DND-41 (cell line): ENCODE measurements around the gene TXNL1.

Experiments used
- ATAC-seq: fragments of 200-7000 bp; cut with Tn5 transposase; 3 replicates; pipeline ENCODE4 v1.9.1; 2021; ENCODE audit warnings: low read depth; ENCODE audit not compliant: insufficient read depth
- DNase-seq: peaks from one replicate; pipeline ENCODE4 v3.0.0-alpha.2; 2020
- H2AFZ ChIP-seq: 2 replicates; pipeline ENCODE4 v1.6.0; 2012; ENCODE audit warnings: low read depth, low read length
- H3K27ac ChIP-seq: 2 replicates; pipeline ENCODE4 v1.5.1; 2012; ENCODE audit warnings: low read length, inconsistent platforms
- H3K27me3 ChIP-seq: fragments of 200-600 bp; sonication (generic); 2 replicates; pipeline ENCODE4 v1.6.0; 2012; ENCODE audit warnings: low read length, mild to moderate bottlenecking, inconsistent platforms; ENCODE audit not compliant: insufficient read depth, poor library complexity
- H3K36me3 ChIP-seq: 2 replicates; pipeline ENCODE4 v1.5.1; 2012; ENCODE audit warnings: low read length, inconsistent platforms; ENCODE audit not compliant: insufficient read depth
- H3K4me1 ChIP-seq: 2 replicates; pipeline ENCODE4 v1.5.1; 2012; ENCODE audit warnings: mild to moderate bottlenecking, low read length; ENCODE audit not compliant: insufficient read depth
- H3K4me2 ChIP-seq: 2 replicates; pipeline ENCODE4 v1.6.0; 2012; ENCODE audit warnings: mild to moderate bottlenecking, moderate library complexity, low read length, inconsistent platforms; ENCODE audit not compliant: insufficient read depth
- H3K4me3 ChIP-seq, 2 experiments: fragments of 200-600 bp in 1 of 2; shearing (Covaris generic) in 1 of 2; 2 replicates each; pipeline ENCODE4 v1.5.1; 2012 to 2016; ENCODE audit warnings: inconsistent platforms in 2 of 2, low read length in 2 of 2, mild to moderate bottlenecking in 2 of 2, low read depth in 1 of 2, moderate library complexity in 1 of 2
- H3K79me2 ChIP-seq: 2 replicates; pipeline ENCODE4 v1.6.0; 2012; ENCODE audit warnings: low read length, inconsistent platforms; ENCODE audit not compliant: insufficient read depth
- H3K9ac ChIP-seq: 2 replicates; pipeline ENCODE4 v1.6.0; 2012; ENCODE audit warnings: low read depth, mild to moderate bottlenecking, inconsistent platforms, low read length, moderate library complexity
- H3K9me3 ChIP-seq: 2 replicates; pipeline ENCODE4 v1.5.1; 2012; ENCODE audit warnings: low read length, moderate library complexity, mild to moderate bottlenecking, inconsistent platforms; ENCODE audit not compliant: insufficient read depth, severe bottlenecking
- H4K20me1 ChIP-seq: 2 replicates; pipeline ENCODE4 v1.6.0; 2012; ENCODE audit warnings: low read length; ENCODE audit not compliant: insufficient read depth
- CTCF ChIP-seq: IDR thresholded peaks from 2 replicates; pipeline ENCODE4 v1.5.1; 2012; ENCODE audit warnings: borderline replicate concordance, low read length, moderate library complexity, mild to moderate bottlenecking; ENCODE audit not compliant: poor library complexity, severe bottlenecking; ENCODE audit errors: extremely low read depth
- EZH2 ChIP-seq: IDR thresholded peaks from 3 replicates; pipeline ENCODE4 v1.6.1; 2012; ENCODE audit warnings: borderline replicate concordance, low read depth, mild to moderate bottlenecking, moderate library complexity, low read length, inconsistent platforms; ENCODE audit not compliant: severe bottlenecking

Gene TXNL1

DNA sequence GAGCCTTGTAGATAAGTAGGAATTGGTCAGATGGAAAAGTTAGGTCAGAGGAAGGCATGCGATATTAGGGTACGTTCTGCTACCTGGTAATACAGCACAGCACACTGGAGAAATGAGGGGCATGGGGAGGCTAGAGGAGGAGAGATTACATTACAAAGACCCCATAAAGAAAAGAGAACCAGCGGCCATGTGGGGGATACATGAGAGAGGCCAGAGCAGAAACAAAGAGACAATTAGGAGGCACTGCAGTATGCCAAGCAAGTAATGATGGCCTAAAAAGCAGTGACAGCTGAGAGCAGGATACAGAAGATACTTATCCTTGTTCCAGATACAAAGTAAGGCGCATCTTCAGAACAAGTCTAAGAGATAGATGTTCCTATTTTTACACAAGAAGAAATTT is 40.0 kb downstream of the TXNL1 start:
- no peaks in the 10 kb centered on the region for H3K4me1 ChIP-seq
- H3K36me3 ChIP-seq: peaks cover 2% of the 10 kb centered on the region; the same call in 1 of the 2 replicates
- no peak overlapping the region for H3K9ac ChIP-seq
- H3K27me3 ChIP-seq: no peaks in the 10 kb centered on the region
- no peak overlapping the region for H3K27ac ChIP-seq
- no peaks in the 10 kb centered on the region for H3K9me3 ChIP-seq
- DNase-seq (no peak), ATAC-seq (no peak)
- no peak for TF ChIP-seq EZH2
- no peak for TF ChIP-seq CTCF
- H3K4me2 ChIP-seq: no peak overlapping the region
- no peaks in the 10 kb centered on the region for H4K20me1 ChIP-seq
- no peak overlapping the region for H3K4me3 ChIP-seq
- no peak overlapping the region for H2AFZ ChIP-seq
- H3K79me2 ChIP-seq: no peaks in the 10 kb centered on the region

- Histone ChIP-seq H3K4me1 (no peaks in the 10 kb centered on the region), H3K27me3 (no peaks in the 10 kb centered on the region), H3K9ac (no peak overlapping the region), H3K9me3 (no peaks in the 10 kb centered on the region), H3K36me3 (no peaks in the 10 kb centered on the region), H2AFZ (no peak overlapping the region), H3K79me2 (no peaks in the 10 kb centered on the region), H4K20me1 (no peaks in the 10 kb centered on the region), H3K4me3 (no peak overlapping the region), H3K27ac (no peak overlapping the region), H3K4me2 (no peak overlapping the region)
- no peak for DNase-seq
- no peak for ATAC-seq
- TF ChIP-seq EZH2 (no peak), CTCF (no peak)
These were observed 44.5 kb downstream of the TXNL1 start for GRCh38 chr18:56593906-56594305.

- no peak for DNase-seq
- H3K4me3 ChIP-seq: no peak overlapping the region
- no peak overlapping the region for H3K4me2 ChIP-seq
- no peaks in the 10 kb centered on the region for H3K36me3 ChIP-seq
- H3K79me2 ChIP-seq: no peaks in the 10 kb centered on the region
- no peak overlapping the region for H3K27ac ChIP-seq
- H4K20me1 ChIP-seq: no peaks in the 10 kb centered on the region
- H3K9ac ChIP-seq: no peak overlapping the region
- H2AFZ ChIP-seq: no peak overlapping the region
- H3K27me3 ChIP-seq: no peaks in the 10 kb centered on the region
- TF ChIP-seq EZH2: no peak
- no peak for TF ChIP-seq CTCF
- H3K4me1 ChIP-seq: no peaks in the 10 kb centered on the region
- no peaks in the 10 kb centered on the region for H3K9me3 ChIP-seq
- ATAC-seq: no peak
These were observed 58.4 kb downstream of the TXNL1 start for GRCh38 chr18:56580026-56580425.

GRCh38 chr18:56579451-56579850 is 58.9 kb downstream of the TXNL1 start:
- no peaks in the 10 kb centered on the region for H3K4me1 ChIP-seq
- H3K27ac ChIP-seq: no peak overlapping the region
- ATAC-seq (no peak), DNase-seq (no peak)
- no peak overlapping the region for H2AFZ ChIP-seq
- H3K36me3 ChIP-seq: no peaks in the 10 kb centered on the region
- H3K4me3 ChIP-seq: no peak overlapping the region
- no peaks in the 10 kb centered on the region for H4K20me1 ChIP-seq
- no peak overlapping the region for H3K4me2 ChIP-seq
- no peaks in the 10 kb centered on the region for H3K27me3 ChIP-seq
- H3K9me3 ChIP-seq: no peaks in the 10 kb centered on the region
- no peak overlapping the region for H3K9ac ChIP-seq
- H3K79me2 ChIP-seq: no peaks in the 10 kb centered on the region
- TF ChIP-seq EZH2 (no peak), CTCF (no peak)
